ENCODE measurements around the gene DIS3L2.

Gene DIS3L2

GRCh38 chr2:232232915-232233314, 271.4 kb downstream of the DIS3L2 start:
- Histone ChIP-seq H3K4me1 (ENCODE audit: control insufficient read depth, insufficient read depth, low read length) (peaks cover 26% of the 10 kb centered on the region), H3K27ac (ENCODE audit: low read depth, low read length) (no peak overlapping the region), H3K36me3 (ENCODE audit: control insufficient read depth, insufficient read depth, low read length) (no peaks in the 10 kb centered on the region)

GRCh38 chr2:232234922-232235615, 273.6 kb downstream of the DIS3L2 start:
- peaks cover 23% of the 10 kb centered on the region for H3K4me1 ChIP-seq (ENCODE audit: control insufficient read depth, insufficient read depth, low read length)
- H3K36me3 ChIP-seq (ENCODE audit: control insufficient read depth, insufficient read depth, low read length): no peaks in the 10 kb centered on the region
- H3K9me3 ChIP-seq (ENCODE audit: control insufficient read depth, insufficient read depth, low read length): no peaks in the 10 kb centered on the region
- H3K9ac ChIP-seq (ENCODE audit: low read depth, low read length): no peak overlapping the region
- H3K27ac ChIP-seq (ENCODE audit: low read depth, low read length): no peak overlapping the region
- H3K4me3 ChIP-seq (ENCODE audit: low read depth, low read length): no peak overlapping the region
- H3K27me3 ChIP-seq (ENCODE audit: control insufficient read depth, insufficient read depth, low read length): no peaks in the 10 kb centered on the region

More at GRCh38 chr2:232232915-232233314, 271.4 kb downstream of the DIS3L2 start:
- no peak overlapping the region for H3K9ac ChIP-seq (ENCODE audit: low read depth, low read length)
- no peak overlapping the region for H3K4me3 ChIP-seq (ENCODE audit: low read depth, low read length)
- no peaks in the 10 kb centered on the region for H3K27me3 ChIP-seq (ENCODE audit: control insufficient read depth, insufficient read depth, low read length)
- H3K9me3 ChIP-seq (ENCODE audit: control insufficient read depth, insufficient read depth, low read length): no peaks in the 10 kb centered on the region

GRCh38 chr2:232235716-232236115, 274.2 kb downstream of the DIS3L2 start:
- no peaks in the 10 kb centered on the region for H3K27me3 ChIP-seq (ENCODE audit: control insufficient read depth, insufficient read depth, low read length)
- peaks cover 22% of the 10 kb centered on the region for H3K4me1 ChIP-seq (ENCODE audit: control insufficient read depth, insufficient read depth, low read length)
- no peak overlapping the region for H3K27ac ChIP-seq (ENCODE audit: low read depth, low read length)
- no peak overlapping the region for H3K4me3 ChIP-seq (ENCODE audit: low read depth, low read length)
- H3K9ac ChIP-seq (ENCODE audit: low read depth, low read length): no peak overlapping the region
- no peaks in the 10 kb centered on the region for H3K36me3 ChIP-seq (ENCODE audit: control insufficient read depth, insufficient read depth, low read length)
- H3K9me3 ChIP-seq (ENCODE audit: control insufficient read depth, insufficient read depth, low read length): no peaks in the 10 kb centered on the region

GRCh38 chr2:232236200-232236599, 274.7 kb downstream of the DIS3L2 start:
- H3K4me1 ChIP-seq (ENCODE audit: control insufficient read depth, insufficient read depth, low read length): peaks cover 17% of the 10 kb centered on the region
- no peaks in the 10 kb centered on the region for H3K9me3 ChIP-seq (ENCODE audit: control insufficient read depth, insufficient read depth, low read length)
- H3K27me3 ChIP-seq (ENCODE audit: control insufficient read depth, insufficient read depth, low read length): no peaks in the 10 kb centered on the region
- H3K9ac ChIP-seq (ENCODE audit: low read depth, low read length): no peak overlapping the region
- no peaks in the 10 kb centered on the region for H3K36me3 ChIP-seq (ENCODE audit: control insufficient read depth, insufficient read depth, low read length)
- H3K4me3 ChIP-seq (ENCODE audit: low read depth, low read length): no peak overlapping the region
- H3K27ac ChIP-seq (ENCODE audit: low read depth, low read length): no peak overlapping the region

GRCh38 chr2:232237464-232237863, 276.0 kb downstream of the DIS3L2 start:
- Histone ChIP-seq H3K9me3 (ENCODE audit: control insufficient read depth, insufficient read depth, low read length) (no peaks in the 10 kb centered on the region), H3K4me3 (ENCODE audit: low read depth, low read length) (no peak overlapping the region), H3K9ac (ENCODE audit: low read depth, low read length) (no peak overlapping the region), H3K27ac (ENCODE audit: low read depth, low read length) (no peak overlapping the region), H3K27me3 (ENCODE audit: control insufficient read depth, insufficient read depth, low read length) (no peaks in the 10 kb centered on the region), H3K4me1 (ENCODE audit: control insufficient read depth, insufficient read depth, low read length) (0 out of 2 replicates have a peak, but pooled peaks cover 7% of the 10 kb centered on the region), H3K36me3 (ENCODE audit: control insufficient read depth, insufficient read depth, low read length) (no peaks in the 10 kb centered on the region)

GRCh38 chr2:232238108-232238507, 276.6 kb downstream of the DIS3L2 start:
- no peaks in the 10 kb centered on the region for H3K9me3 ChIP-seq (ENCODE audit: control insufficient read depth, insufficient read depth, low read length)
- no peak overlapping the region for H3K9ac ChIP-seq (ENCODE audit: low read depth, low read length)
- H3K27me3 ChIP-seq (ENCODE audit: control insufficient read depth, insufficient read depth, low read length): no peaks in the 10 kb centered on the region
- no peak overlapping the region for H3K27ac ChIP-seq (ENCODE audit: low read depth, low read length)
- H3K36me3 ChIP-seq (ENCODE audit: control insufficient read depth, insufficient read depth, low read length): no peaks in the 10 kb centered on the region
- H3K4me1 ChIP-seq (ENCODE audit: control insufficient read depth, insufficient read depth, low read length): 0 out of 2 replicates have a peak, but pooled peaks cover 7% of the 10 kb centered on the region
- H3K4me3 ChIP-seq (ENCODE audit: low read depth, low read length): no peak overlapping the region

- Histone ChIP-seq H3K4me1 (ENCODE audit: control insufficient read depth, insufficient read depth, low read length) (0 out of 2 replicates have a peak, but pooled peaks cover 7% of the 10 kb centered on the region), H3K27me3 (ENCODE audit: control insufficient read depth, insufficient read depth, low read length) (no peaks in the 10 kb centered on the region), H3K36me3 (ENCODE audit: control insufficient read depth, insufficient read depth, low read length) (no peaks in the 10 kb centered on the region), H3K27ac (ENCODE audit: low read depth, low read length) (no peak overlapping the region), H3K9ac (ENCODE audit: low read depth, low read length) (no peak overlapping the region), H3K4me3 (ENCODE audit: low read depth, low read length) (no peak overlapping the region), H3K9me3 (ENCODE audit: control insufficient read depth, insufficient read depth, low read length) (no peaks in the 10 kb centered on the region)
Observed at GRCh38 chr2:232238596-232238995, 277.1 kb downstream of the DIS3L2 start.

GRCh38 chr2:232239951-232240681, 278.6 kb downstream of the DIS3L2 start:
- H3K27ac ChIP-seq (ENCODE audit: low read depth, low read length): no peak overlapping the region
- H3K27me3 ChIP-seq (ENCODE audit: control insufficient read depth, insufficient read depth, low read length): no peaks in the 10 kb centered on the region
- no peak overlapping the region for H3K4me3 ChIP-seq (ENCODE audit: low read depth, low read length)
- no peaks in the 10 kb centered on the region for H3K9me3 ChIP-seq (ENCODE audit: control insufficient read depth, insufficient read depth, low read length)
- 0 out of 2 replicates have a peak, but pooled peaks cover 7% of the 10 kb centered on the region for H3K4me1 ChIP-seq (ENCODE audit: control insufficient read depth, insufficient read depth, low read length)
- H3K9ac ChIP-seq (ENCODE audit: low read depth, low read length): no peak overlapping the region
- no peaks in the 10 kb centered on the region for H3K36me3 ChIP-seq (ENCODE audit: control insufficient read depth, insufficient read depth, low read length)

GRCh38 chr2:232240906-232241305, 279.4 kb downstream of the DIS3L2 start:
- Histone ChIP-seq H3K36me3 (ENCODE audit: control insufficient read depth, insufficient read depth, low read length) (no peaks in the 10 kb centered on the region), H3K4me1 (ENCODE audit: control insufficient read depth, insufficient read depth, low read length) (0 out of 2 replicates have a peak, but pooled peaks cover 3% of the 10 kb centered on the region), H3K27ac (ENCODE audit: low read depth, low read length) (no peak overlapping the region), H3K9ac (ENCODE audit: low read depth, low read length) (no peak overlapping the region), H3K4me3 (ENCODE audit: low read depth, low read length) (no peak overlapping the region), H3K27me3 (ENCODE audit: control insufficient read depth, insufficient read depth, low read length) (no peaks in the 10 kb centered on the region), H3K9me3 (ENCODE audit: control insufficient read depth, insufficient read depth, low read length) (no peaks in the 10 kb centered on the region)

GRCh38 chr2:232242316-232242715, 280.8 kb downstream of the DIS3L2 start:
- H3K9me3 ChIP-seq (ENCODE audit: control insufficient read depth, insufficient read depth, low read length): no peaks in the 10 kb centered on the region

GRCh38 chr2:232245111-232245510, 283.6 kb downstream of the DIS3L2 start:
- no peak overlapping the region for H3K4me3 ChIP-seq (ENCODE audit: low read depth, low read length)
- peaks cover 3% of the 10 kb centered on the region; the same call in 1 of the 2 replicates for H3K4me1 ChIP-seq (ENCODE audit: control insufficient read depth, insufficient read depth, low read length)
- no peak overlapping the region for H3K9ac ChIP-seq (ENCODE audit: low read depth, low read length)
- H3K27me3 ChIP-seq (ENCODE audit: control insufficient read depth, insufficient read depth, low read length): no peaks in the 10 kb centered on the region
- no peaks in the 10 kb centered on the region for H3K9me3 ChIP-seq (ENCODE audit: control insufficient read depth, insufficient read depth, low read length)
- H3K27ac ChIP-seq (ENCODE audit: low read depth, low read length): no peak overlapping the region
- H3K36me3 ChIP-seq (ENCODE audit: control insufficient read depth, insufficient read depth, low read length): no peaks in the 10 kb centered on the region

More at GRCh38 chr2:232242316-232242715, 280.8 kb downstream of the DIS3L2 start:
- Histone ChIP-seq H3K4me3 (ENCODE audit: low read depth, low read length) (no peak overlapping the region), H3K4me1 (ENCODE audit: control insufficient read depth, insufficient read depth, low read length) (no peaks in the 10 kb centered on the region), H3K27ac (ENCODE audit: low read depth, low read length) (no peak overlapping the region), H3K27me3 (ENCODE audit: control insufficient read depth, insufficient read depth, low read length) (no peaks in the 10 kb centered on the region), H3K36me3 (ENCODE audit: control insufficient read depth, insufficient read depth, low read length) (no peaks in the 10 kb centered on the region), H3K9ac (ENCODE audit: low read depth, low read length) (no peak overlapping the region)

Data from HUES48 (cell line).